A549 (cell line): ENCODE results near the gene RNF40. TPM values are rescaled to one million over a fixed set of nuclear protein-coding genes. Genes with fewer than 3 reads are reported as not detected.

ENCODE experiments used
- ATAC-seq, 2 experiments: fragments of 200-7000 bp in 1 of 2; fragments of >200 bp in 1 of 2; cut with Nextera tagmentation in 1 of 2; cut with Tn5 transposase in 1 of 2; 3 replicates each; pipeline versions ENCODE4 v1.8.0 to v1.9.1; 2018 to 2020; ENCODE audit warnings: mild to moderate bottlenecking in 1 of 2, moderate library complexity in 1 of 2
- CTCF ChIA-PET: fragments of 300-600 bp; sonication (Branson Sonifier 250); formaldehyde crosslinking; extraction: SDS; loops from one replicate; lab custom pipeline; 2021; ENCODE audit warnings: antibody characterized with exemption, inconsistent platforms; lab: Yijun Ruan, JAX
- POLR2A ChIA-PET: fragments of 350-600 bp; formaldehyde crosslinking; extraction: SDS; loops from one replicate; lab custom pipeline; 2021; ENCODE audit warnings: antibody characterized with exemption, inconsistent platforms; lab: Yijun Ruan, JAX
- DNase-seq, 2 experiments: peaks; one replicate each; pipeline versions ENCODE4 v3.0.0 to v3.0.0-alpha.2; 2011 to 2016; ENCODE audit warnings: low read depth in 1 of 2, low spot score in 1 of 2
- FAIRE-seq: peaks from 2 replicates; lab custom pipeline; 2011; peaks lifted over from hg19 to GRCh38; lab: Jason Lieb, UNC
- H3K27ac ChIP-seq, 2 experiments: fragments of >200 bp; sonication (Bioruptor Twin); formaldehyde crosslinking; 3 replicates each; pipeline ENCODE4 v1.5.1; 2016 to 2017
- H3K4me1 ChIP-seq: fragments of >200 bp; sonication (Bioruptor Twin); formaldehyde crosslinking; 3 replicates; pipeline ENCODE4 v1.6.1; 2016
- H3K4me2 ChIP-seq: fragments of >200 bp; sonication (Bioruptor Twin); formaldehyde crosslinking; 3 replicates; pipeline ENCODE4 v1.6.1; 2016
- H3K4me3 ChIP-seq: fragments of >200 bp; sonication (Bioruptor Twin); formaldehyde crosslinking; 3 replicates; pipeline ENCODE4 v1.5.1; 2016
- H3K9me3 ChIP-seq: fragments of >200 bp; sonication (Bioruptor Twin); formaldehyde crosslinking; 3 replicates; pipeline ENCODE4 v1.6.1; 2016
- BHLHE40 ChIP-seq: IDR thresholded peaks from 2 replicates; pipeline ENCODE4 v1.6.1; 2012; ENCODE audit warnings: low read depth, low read length, inconsistent platforms
- CBX2 ChIP-seq: fragments of 200-600 bp; sonication (generic); IDR thresholded peaks from 2 replicates; pipeline ENCODE4 v1.6.1; 2016; ENCODE audit warnings: low read depth, mild to moderate bottlenecking, borderline replicate concordance
- CBX8 ChIP-seq: fragments of 200-600 bp; sonication (generic); IDR thresholded peaks from 2 replicates; pipeline ENCODE4 v1.6.1; 2016
- CEBPB ChIP-seq, 2 experiments: fragments of >200 bp in 1 of 2; sonication (Bioruptor Twin) in 1 of 2; formaldehyde crosslinking in 1 of 2; IDR thresholded peaks; 2 replicates each; pipeline ENCODE4 v1.6.1; 2012 to 2016
- CHD2 ChIP-seq: fragments of 150-350 bp; IDR thresholded peaks from 2 replicates; pipeline ENCODE4 v1.6.1; 2014; ENCODE audit warnings: low read length; ENCODE audit not compliant: partially characterized antibody
- CHD4 ChIP-seq: fragments of 200-600 bp; sonication (generic); IDR thresholded peaks from 2 replicates; pipeline ENCODE4 v1.6.1; 2016; ENCODE audit warnings: antibody characterized with exemption, mild to moderate bottlenecking, borderline replicate concordance
- EHF ChIP-seq: fragments of 250-450 bp; sonication (Bioruptor Pico); IDR thresholded peaks from 2 replicates; pipeline ENCODE4 v1.5.0; 2020; ENCODE audit warnings: mild to moderate bottlenecking
- EHMT2 ChIP-seq: fragments of 200-600 bp; sonication (generic); IDR thresholded peaks from 2 replicates; pipeline ENCODE4 v1.6.1; 2016; ENCODE audit warnings: antibody characterized with exemption, low read depth, mild to moderate bottlenecking, moderate library complexity
- GATA3 ChIP-seq: IDR thresholded peaks from 2 replicates; pipeline ENCODE4 v1.6.1; 2012; ENCODE audit warnings: borderline replicate concordance
- HOXA7 ChIP-seq: fragments of 250-450 bp; sonication (Bioruptor Pico); IDR thresholded peaks from 2 replicates; pipeline ENCODE4 v1.5.0; 2020; ENCODE audit warnings: mild to moderate bottlenecking, moderate library complexity
- HOXB13 ChIP-seq: fragments of 250-450 bp; sonication (Bioruptor Pico); IDR thresholded peaks from 2 replicates; pipeline ENCODE4 v1.5.0; 2020; ENCODE audit warnings: low read depth, mild to moderate bottlenecking, moderate library complexity
- HOXB5 ChIP-seq: fragments of 250-450 bp; sonication (Bioruptor Pico); IDR thresholded peaks from 2 replicates; pipeline ENCODE4 v1.5.0; 2020; ENCODE audit warnings: mild to moderate bottlenecking, moderate library complexity
- JUNB ChIP-seq: fragments of >200 bp; sonication (Bioruptor Twin); formaldehyde crosslinking; IDR thresholded peaks from 2 replicates; pipeline ENCODE4 v1.6.1; 2016
- KDM1A ChIP-seq: fragments of 200-600 bp; sonication (generic); IDR thresholded peaks from 2 replicates; pipeline ENCODE4 v1.6.1; 2016; ENCODE audit warnings: low read depth, mild to moderate bottlenecking
- KDM5A ChIP-seq: fragments of 200-600 bp; sonication (generic); IDR thresholded peaks from 2 replicates; pipeline ENCODE4 v1.6.1; 2016; ENCODE audit warnings: antibody characterized with exemption, mild to moderate bottlenecking
- MAFK ChIP-seq: fragments of 450-650 bp; IDR thresholded peaks from 2 replicates; pipeline ENCODE4 v1.6.1; 2014; ENCODE audit not compliant: partially characterized antibody
- MYC ChIP-seq: IDR thresholded peaks from 2 replicates; pipeline ENCODE4 v1.6.1; 2012; ENCODE audit warnings: mild to moderate bottlenecking, inconsistent platforms, low read length, improper control_type of control experiment, borderline replicate concordance
- NFE2L2 ChIP-seq: fragments of 150-350 bp; conservative IDR thresholded peaks from 2 replicates; pipeline ENCODE4 v1.6.1; 2014; ENCODE audit warnings: low read length
- NR3C1 ChIP-seq: fragments of >200 bp; sonication (Bioruptor Twin); formaldehyde crosslinking; IDR thresholded peaks from 3 replicates; pipeline ENCODE4 v1.6.1; 2017
- PHF8 ChIP-seq: fragments of 200-600 bp; sonication (generic); IDR thresholded peaks from 2 replicates; pipeline ENCODE4 v1.6.1; 2016; ENCODE audit warnings: low read depth, mild to moderate bottlenecking, antibody characterized with exemption, moderate library complexity, borderline replicate concordance
- POLR2A ChIP-seq: IDR thresholded peaks from 2 replicates; pipeline ENCODE4 v1.6.1; 2012; ENCODE audit warnings: mild to moderate bottlenecking, low read length
- POLR2AphosphoS2 ChIP-seq: conservative IDR thresholded peaks from 2 replicates; pipeline ENCODE4 v1.6.1; 2012; ENCODE audit warnings: low read length, improper control_type of control experiment, inconsistent platforms
- RARB ChIP-seq: fragments of 250-450 bp; sonication (Bioruptor Pico); IDR thresholded peaks from 2 replicates; pipeline ENCODE4 v1.8.0; 2021; ENCODE audit warnings: mild to moderate bottlenecking, moderate library complexity
- RCOR1 ChIP-seq: fragments of 150-350 bp; IDR thresholded peaks from 2 replicates; pipeline ENCODE4 v1.6.1; 2014; ENCODE audit warnings: antibody characterized with exemption, low read length, low read depth
- RFX5 ChIP-seq: fragments of 450-650 bp; IDR thresholded peaks from 2 replicates; pipeline ENCODE4 v1.7.1; 2014; ENCODE audit warnings: antibody characterized with exemption, mild to moderate bottlenecking, moderate library complexity
- ZFP36 ChIP-seq: fragments of 450-650 bp; IDR thresholded peaks from 2 replicates; pipeline ENCODE4 v1.6.1; 2014; ENCODE audit warnings: borderline replicate concordance; ENCODE audit not compliant: partially characterized antibody
- ZNF302 ChIP-seq: fragments of 250-450 bp; sonication (Bioruptor Pico); IDR thresholded peaks from 2 replicates; pipeline ENCODE4 v1.9.0; 2021; ENCODE audit warnings: inconsistent platforms, mild to moderate bottlenecking, moderate library complexity
- ZSCAN20 ChIP-seq: fragments of 250-450 bp; sonication (Bioruptor Pico); IDR thresholded peaks from 2 replicates; pipeline ENCODE4 v1.8.0; 2022; ENCODE audit warnings: mild to moderate bottlenecking, moderate library complexity
- WGBS: methylation state at CpG from one replicate; pipeline ENCODE4 v1.1.6; 2017; ENCODE audit errors: missing lambda C conversion rate; 5-methylcytosine and 5-hydroxymethylcytosine counted together
- polyA plus RNA-seq, 4 experiments: library from polyadenylated mRNA; depleted of rRNA in 3 of 4; stranded (reverse); fragments of >200 nt; fragmentation: RNase III in 1 of 4; extraction: RNeasy Plus Mini Kit Qiagen cat#74134 plus additional on column Dnase treatment in 1 of 4; gene quantifications; 2 replicates in 3 of 4; 3 replicates in 1 of 4; pipeline ENCODE4 v1.2.3, GENCODE V29; 2011 to 2017
- TF ChIP-seq, protein P1 (sequence below): IDR thresholded peaks from 2 replicates; pipeline ENCODE4 v1.6.1; 2012
- TF ChIP-seq, protein P2 (sequence below): IDR thresholded peaks from 2 replicates; pipeline ENCODE4 v1.6.1; 2012; ENCODE audit warnings: low read depth, borderline replicate concordance
- TF ChIP-seq, protein P3 (sequence below): IDR thresholded peaks from 2 replicates; pipeline ENCODE4 v1.6.1; 2012
- TF ChIP-seq, protein P4 (sequence below): fragments of >200 bp; sonication (Bioruptor Twin); formaldehyde crosslinking; IDR thresholded peaks from 3 replicates; pipeline ENCODE4 v1.5.1; 2016

Gene RNF40
- polyA plus RNA-seq, 2 of the 4 experiments (the other 2 are of a cell fraction): 66.1 to 69.9 TPM

- peak overlapping the region; percentile 70 for H3K4me2 ChIP-seq
- no peak for TF ChIP-seq CHD2
- TF ChIP-seq CEBPB (IDR thresholded peaks at IDR 0.05): no peak
- TF ChIP-seq RCOR1: no peak
- TF ChIP-seq NR3C1: no peak
- no peak for TF ChIP-seq ZFP36
- H3K4me3 ChIP-seq: no peak overlapping the region
- 90% methylated on average over 37 of the region's 37 CpGs for WGBS
- DNase-seq: no peak
- no peak for FAIRE-seq
- H3K9me3 ChIP-seq: no peaks in the 10 kb centered on the region
- ATAC-seq: peak in 1 of 2 experiments; percentile 5; a peak in 2 of 6 replicates
- POLR2A ChIA-PET: interaction anchor here (1.0 to 2.4 kb wide), 2 partner anchors 66 to 81 kb away, joined by 4 to 7 read pairs; partner anchors contain the start of gene FBRS
- CTCF ChIA-PET: interaction anchor here (1.1 to 1.6 kb wide), 5 partner anchors 8 to 45 kb away, joined by 3 to 4 read pairs (median 3); no protein-coding TSS in a partner anchor
- peak overlapping the region; percentile 72 to 83; a peak in 4 of 6 replicates for H3K27ac ChIP-seq
- H3K4me1 ChIP-seq: peaks cover 36% of the 10 kb centered on the region
Measured at GRCh38 chr16:30738984-30739951, 22.9 kb upstream of the RNF40 start.

DNA sequence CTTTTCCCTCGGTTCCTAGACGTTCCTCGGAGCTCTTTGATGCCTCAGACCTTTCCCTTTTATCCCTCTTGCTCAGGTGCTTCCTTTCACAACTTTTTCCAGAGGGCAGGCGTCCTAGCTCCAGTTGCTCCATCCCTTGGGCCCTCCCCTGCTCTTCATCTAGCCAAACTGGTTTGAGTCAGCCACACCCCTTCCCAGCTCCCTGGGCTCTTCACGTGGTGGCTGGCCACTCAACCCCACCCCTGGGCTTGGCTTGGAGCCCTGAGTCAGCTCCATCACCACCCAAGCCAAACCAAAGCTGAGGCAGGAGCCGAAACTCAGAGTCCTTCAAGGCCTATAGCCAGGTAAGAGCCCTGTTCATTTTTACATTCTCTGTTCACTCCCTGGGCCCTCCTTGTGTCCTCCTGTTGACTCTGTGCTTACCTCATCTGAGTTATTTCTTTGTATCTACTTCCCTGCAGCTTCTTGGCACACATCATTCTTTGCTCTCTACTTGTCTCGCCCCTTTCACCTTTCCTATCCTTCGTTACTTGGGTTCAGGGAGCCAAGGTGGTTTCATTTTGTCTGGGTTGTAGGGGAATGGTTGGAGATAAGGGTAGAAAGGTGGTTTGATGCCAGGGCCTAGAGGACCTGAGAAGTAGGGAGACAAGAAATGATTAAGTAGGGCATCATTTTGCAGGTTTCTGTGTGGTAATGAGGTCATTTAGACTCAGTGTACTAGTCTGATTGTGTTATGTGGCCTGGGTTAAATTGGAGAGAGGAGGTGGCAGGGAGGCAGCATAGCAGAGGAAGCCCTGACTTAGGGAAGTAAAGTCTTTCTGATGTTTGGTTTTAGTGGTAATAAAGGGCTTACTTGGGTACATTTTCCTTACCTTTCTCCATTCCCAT is 21.5 kb upstream of the RNF40 start:
- no peaks in the 10 kb centered on the region for H3K9me3 ChIP-seq
- CTCF ChIA-PET: interaction anchor here (1.1 to 1.6 kb wide), 5 partner anchors 9 to 74 kb away, joined by 3 to 4 read pairs (median 3); no protein-coding TSS in a partner anchor
- H3K4me2 ChIP-seq: peak overlapping the region; percentile 70
- H3K27ac ChIP-seq: peak overlapping the region; percentile 72 to 83
- H3K4me1 ChIP-seq: peaks cover 40% of the 10 kb centered on the region
- ATAC-seq (peak; percentile 74 to 81), FAIRE-seq (peak; percentile 54), DNase-seq (peak; percentile 85 to 92)
- H3K4me3 ChIP-seq: peak overlapping the region; percentile 29; the same call in 2 of the 3 replicates
- POLR2A ChIA-PET: interaction anchor here (0.7 to 2.4 kb wide), 7 partner anchors 13 to 82 kb away, joined by 3 to 7 read pairs (median 4); partner anchors contain the start of genes FBRS, SRCAP and ZNF629
- whole genome bisulfite sequencing: 17% methylated on average over 8 of the region's 8 CpGs
- no peak for TF ChIP-seq RFX5
- no peak for TF ChIP-seq EHMT2
- TF ChIP-seq KDM1A: no peak
- TF ChIP-seq CBX2: no peak
- TF ChIP-seq ZSCAN20 (CRISPR knock-in tag): no peak
- no peak for TF ChIP-seq CBX8
- TF ChIP-seq NFE2L2: no peak
- TF ChIP-seq, protein P1, sequence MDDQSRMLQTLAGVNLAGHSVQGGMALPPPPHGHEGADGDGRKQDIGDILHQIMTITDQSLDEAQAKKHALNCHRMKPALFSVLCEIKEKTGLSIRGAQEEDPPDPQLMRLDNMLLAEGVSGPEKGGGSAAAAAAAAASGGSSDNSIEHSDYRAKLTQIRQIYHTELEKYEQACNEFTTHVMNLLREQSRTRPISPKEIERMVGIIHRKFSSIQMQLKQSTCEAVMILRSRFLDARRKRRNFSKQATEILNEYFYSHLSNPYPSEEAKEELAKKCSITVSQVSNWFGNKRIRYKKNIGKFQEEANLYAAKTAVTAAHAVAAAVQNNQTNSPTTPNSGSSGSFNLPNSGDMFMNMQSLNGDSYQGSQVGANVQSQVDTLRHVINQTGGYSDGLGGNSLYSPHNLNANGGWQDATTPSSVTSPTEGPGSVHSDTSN: no peak
- no peak for TF ChIP-seq POLR2A
- no peak for TF ChIP-seq CHD4
- no peak for TF ChIP-seq CHD2
- TF ChIP-seq, protein P2, sequence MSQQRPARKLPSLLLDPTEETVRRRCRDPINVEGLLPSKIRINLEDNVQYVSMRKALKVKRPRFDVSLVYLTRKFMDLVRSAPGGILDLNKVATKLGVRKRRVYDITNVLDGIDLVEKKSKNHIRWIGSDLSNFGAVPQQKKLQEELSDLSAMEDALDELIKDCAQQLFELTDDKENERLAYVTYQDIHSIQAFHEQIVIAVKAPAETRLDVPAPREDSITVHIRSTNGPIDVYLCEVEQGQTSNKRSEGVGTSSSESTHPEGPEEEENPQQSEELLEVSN: no peak
- TF ChIP-seq MYC: no peak
- TF ChIP-seq PHF8: no peak
- TF ChIP-seq BHLHE40: no peak
- no peak for TF ChIP-seq JUNB
- TF ChIP-seq MAFK: peak; percentile 66
- no peak for TF ChIP-seq HOXA7
- TF ChIP-seq, protein P3, sequence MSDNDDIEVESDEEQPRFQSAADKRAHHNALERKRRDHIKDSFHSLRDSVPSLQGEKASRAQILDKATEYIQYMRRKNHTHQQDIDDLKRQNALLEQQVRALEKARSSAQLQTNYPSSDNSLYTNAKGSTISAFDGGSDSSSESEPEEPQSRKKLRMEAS: peak; percentile 68
- no peak for TF ChIP-seq CEBPB (IDR thresholded peaks at IDR 0.05)
- peak; percentile 67; the same call in 1 of the 2 replicates for TF ChIP-seq POLR2AphosphoS2
- TF ChIP-seq KDM5A: no peak
- TF ChIP-seq RARB (CRISPR knock-in tag): no peak
- TF ChIP-seq EHF: peak; percentile 22; the same call in 1 of the 2 replicates
- TF ChIP-seq HOXB13 (CRISPR knock-in tag): no peak
- TF ChIP-seq ZNF302: no peak
- no peak for TF ChIP-seq GATA3
- no peak for TF ChIP-seq HOXB5
- no peak for TF ChIP-seq RCOR1
- TF ChIP-seq, protein P4, sequence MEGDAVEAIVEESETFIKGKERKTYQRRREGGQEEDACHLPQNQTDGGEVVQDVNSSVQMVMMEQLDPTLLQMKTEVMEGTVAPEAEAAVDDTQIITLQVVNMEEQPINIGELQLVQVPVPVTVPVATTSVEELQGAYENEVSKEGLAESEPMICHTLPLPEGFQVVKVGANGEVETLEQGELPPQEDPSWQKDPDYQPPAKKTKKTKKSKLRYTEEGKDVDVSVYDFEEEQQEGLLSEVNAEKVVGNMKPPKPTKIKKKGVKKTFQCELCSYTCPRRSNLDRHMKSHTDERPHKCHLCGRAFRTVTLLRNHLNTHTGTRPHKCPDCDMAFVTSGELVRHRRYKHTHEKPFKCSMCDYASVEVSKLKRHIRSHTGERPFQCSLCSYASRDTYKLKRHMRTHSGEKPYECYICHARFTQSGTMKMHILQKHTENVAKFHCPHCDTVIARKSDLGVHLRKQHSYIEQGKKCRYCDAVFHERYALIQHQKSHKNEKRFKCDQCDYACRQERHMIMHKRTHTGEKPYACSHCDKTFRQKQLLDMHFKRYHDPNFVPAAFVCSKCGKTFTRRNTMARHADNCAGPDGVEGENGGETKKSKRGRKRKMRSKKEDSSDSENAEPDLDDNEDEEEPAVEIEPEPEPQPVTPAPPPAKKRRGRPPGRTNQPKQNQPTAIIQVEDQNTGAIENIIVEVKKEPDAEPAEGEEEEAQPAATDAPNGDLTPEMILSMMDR: no peak
